IPS DF 6.9 (cell line): ENCODE measurements around the gene CBFB.

Experiments
- DNase-seq: peaks from one replicate; pipeline ENCODE4 v3.0.0-alpha.2; 2013; ENCODE audit warnings: low read depth, low spot score
- H3K27ac ChIP-seq: one replicate; pipeline ENCODE4 v1.5.1; 2013; ENCODE audit warnings: low read length, control low read depth
- H3K27me3 ChIP-seq: 2 replicates; pipeline ENCODE4 v1.6.1; 2013; ENCODE audit warnings: mild to moderate bottlenecking, low read length; ENCODE audit not compliant: control insufficient read depth, insufficient read depth
- H3K36me3 ChIP-seq: 2 replicates; pipeline ENCODE4 v1.6.1; 2013; ENCODE audit warnings: low read length; ENCODE audit not compliant: control insufficient read depth, insufficient read depth
- H3K4me1 ChIP-seq: 2 replicates; pipeline ENCODE4 v1.6.1; 2013; ENCODE audit warnings: low read length; ENCODE audit not compliant: control insufficient read depth, insufficient read depth
- H3K4me3 ChIP-seq: 2 replicates; pipeline ENCODE4 v1.5.1; 2013; ENCODE audit warnings: mild to moderate bottlenecking, low read length
- H3K9me3 ChIP-seq: 2 replicates; pipeline ENCODE4 v1.6.1; 2013; ENCODE audit warnings: low read length, inconsistent platforms; ENCODE audit not compliant: control insufficient read depth, insufficient read depth
- WGBS: extraction: QIAGEN DNeasy Blood & Tissue Kit; methylation state at CpG from one replicate; pipeline ENCODE4 v1.1.7; 2013; ENCODE audit warnings: mixed read lengths, missing lambda C conversion rate; ENCODE audit not compliant: insufficient read length, insufficient coverage; 5-methylcytosine and 5-hydroxymethylcytosine counted together

Gene CBFB

DNA sequence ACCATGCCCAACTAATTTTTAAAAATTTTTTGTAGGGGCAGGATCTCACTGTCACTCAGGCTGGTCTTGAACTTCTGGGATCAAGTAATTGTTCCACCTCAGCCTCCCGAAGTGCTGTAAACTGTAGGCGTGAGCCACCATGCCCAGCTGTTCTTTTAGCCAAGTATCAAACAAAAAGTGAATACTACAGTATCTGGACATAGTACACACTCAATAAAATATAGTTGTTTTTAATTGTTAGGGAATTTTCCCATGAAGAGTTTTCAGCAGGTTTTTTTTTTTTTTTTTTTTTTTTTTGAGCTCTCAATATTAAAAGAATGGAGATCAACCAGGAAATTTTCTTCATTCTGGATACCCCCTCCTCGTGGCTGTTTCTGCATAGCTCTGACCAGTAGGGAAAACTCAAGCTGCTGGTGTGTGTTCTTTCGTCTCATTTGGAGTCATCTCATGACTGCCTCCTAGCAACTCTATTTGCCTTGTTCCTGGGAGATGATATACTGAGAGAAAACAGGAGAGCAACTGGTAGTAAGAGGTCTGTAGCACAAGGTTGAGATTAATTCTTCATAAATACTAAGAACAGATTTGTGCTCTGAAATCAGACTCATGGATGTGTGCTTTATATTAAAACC is 64.3 kb downstream of the CBFB start:
- no peaks in the 10 kb centered on the region for H3K36me3 ChIP-seq
- no CpG with 5 or more reads among the region's 4 CpGs for WGBS
- no peak overlapping the region for H3K27ac ChIP-seq

DNA sequence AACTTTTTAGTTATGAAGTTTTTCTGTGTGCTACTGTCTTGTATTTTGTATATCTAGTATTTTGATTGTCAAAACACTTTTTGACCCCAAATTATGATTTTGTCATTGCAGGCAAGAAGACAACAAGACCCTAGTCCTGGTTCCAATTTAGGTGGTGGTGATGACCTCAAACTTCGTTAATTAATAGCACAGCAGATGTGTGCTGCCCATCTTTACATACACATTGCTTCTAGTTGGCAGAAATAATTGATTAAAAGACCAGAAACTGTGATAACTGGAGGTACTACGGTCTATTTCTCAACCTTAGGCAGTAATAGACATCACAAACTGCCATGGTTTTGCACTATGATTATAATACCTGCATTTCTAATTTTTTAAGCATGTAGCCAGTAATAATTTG is 69.7 kb downstream of the CBFB start:
- Histone ChIP-seq H3K27ac (no peak overlapping the region), H3K9me3 (no peaks in the 10 kb centered on the region), H3K27me3 (no peaks in the 10 kb centered on the region), H3K4me1 (no peaks in the 10 kb centered on the region; the same call in 1 of the 2 replicates), H3K36me3 (no peaks in the 10 kb centered on the region), H3K4me3 (no peak overlapping the region)
- WGBS: no CpG with 5 or more reads among the region's 2 CpGs
- DNase-seq: no peak

More for the DNA sequence above, 64.3 kb downstream of the CBFB start:
- Histone ChIP-seq H3K27me3 (no peaks in the 10 kb centered on the region), H3K4me1 (no peaks in the 10 kb centered on the region), H3K9me3 (no peaks in the 10 kb centered on the region), H3K4me3 (no peak overlapping the region)
- no peak for DNase-seq

DNA sequence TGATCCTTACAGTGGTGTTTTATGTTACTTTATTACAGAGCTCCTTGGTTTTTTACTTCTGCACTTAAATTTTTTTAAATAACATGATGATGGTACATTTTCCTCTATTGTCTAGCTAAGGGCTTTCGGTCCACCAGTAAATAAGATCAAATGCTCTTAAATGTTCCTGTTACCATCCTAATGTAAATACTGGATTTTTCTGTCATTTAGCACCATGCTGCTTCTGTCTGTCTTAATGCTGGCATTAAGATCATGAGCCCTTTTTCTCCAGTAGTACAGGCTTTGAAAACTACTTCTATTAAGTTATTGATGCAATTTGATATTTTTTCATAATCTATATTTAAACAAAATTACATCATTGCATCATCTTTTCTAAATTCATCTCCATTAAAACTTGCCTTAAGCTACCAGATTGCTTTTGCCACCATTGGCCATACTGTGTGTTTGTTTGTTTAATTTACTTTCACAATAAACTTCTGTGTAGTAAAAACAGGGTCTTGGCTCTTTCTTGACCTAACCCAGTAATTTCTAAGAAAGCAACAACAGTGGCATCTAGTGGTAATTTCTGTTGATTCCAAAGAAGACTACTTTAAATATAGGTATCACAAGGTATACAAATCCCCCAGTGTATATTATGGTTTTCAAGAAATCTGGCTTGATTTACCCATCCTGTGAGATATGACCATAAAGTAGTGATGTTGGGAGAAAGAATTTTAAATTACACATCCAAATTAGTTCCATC is 71.8 kb downstream of the CBFB start:
- WGBS: no CpG with 5 or more reads among the region's 1 CpG
- H3K9me3 ChIP-seq: no peaks in the 10 kb centered on the region
- DNase-seq: no peak
- no peaks in the 10 kb centered on the region for H3K27me3 ChIP-seq
- no peaks in the 10 kb centered on the region; the same call in 1 of the 2 replicates for H3K4me1 ChIP-seq
- no peak overlapping the region for H3K4me3 ChIP-seq
- H3K27ac ChIP-seq: no peak overlapping the region
- no peaks in the 10 kb centered on the region for H3K36me3 ChIP-seq

GRCh38 chr16:67101311-67102082 is 72.5 kb downstream of the CBFB start:
- Histone ChIP-seq H3K9me3 (no peaks in the 10 kb centered on the region), H3K4me1 (no peaks in the 10 kb centered on the region; the same call in 1 of the 2 replicates), H3K4me3 (no peak overlapping the region), H3K27me3 (no peaks in the 10 kb centered on the region), H3K27ac (no peak overlapping the region), H3K36me3 (no peaks in the 10 kb centered on the region)
- WGBS: 100% methylated on average over 1 of the region's 4 CpGs
- DNase-seq: no peak

DNA sequence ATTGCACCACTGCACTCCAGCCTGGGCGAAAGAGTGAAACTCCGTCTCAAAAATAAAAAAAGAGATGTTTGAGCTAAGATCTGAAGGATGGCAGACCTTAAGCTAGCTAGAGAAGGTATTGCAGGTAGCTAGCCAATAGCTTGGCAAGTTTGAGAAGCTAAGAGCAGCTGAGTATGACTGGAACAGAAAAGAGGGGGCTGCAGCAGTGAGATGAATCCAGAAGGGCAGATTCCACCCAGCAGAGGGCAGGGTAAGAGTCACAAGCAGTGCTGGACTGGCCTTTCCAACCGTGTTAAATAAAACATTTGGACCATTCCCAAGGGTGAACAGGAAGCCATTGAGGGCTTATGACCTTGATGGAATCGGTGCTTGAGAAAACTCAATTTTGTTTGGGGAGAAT is 75.1 kb downstream of the CBFB start:
- DNase-seq: peak; percentile 37
- Histone ChIP-seq H3K36me3 (no peaks in the 10 kb centered on the region), H3K4me3 (no peak overlapping the region), H3K27ac (no peak overlapping the region), H3K27me3 (no peaks in the 10 kb centered on the region), H3K9me3 (no peaks in the 10 kb centered on the region), H3K4me1 (no peaks in the 10 kb centered on the region; the same call in none of the 2 replicates)
- no CpG with 5 or more reads among the region's 4 CpGs for WGBS

DNA sequence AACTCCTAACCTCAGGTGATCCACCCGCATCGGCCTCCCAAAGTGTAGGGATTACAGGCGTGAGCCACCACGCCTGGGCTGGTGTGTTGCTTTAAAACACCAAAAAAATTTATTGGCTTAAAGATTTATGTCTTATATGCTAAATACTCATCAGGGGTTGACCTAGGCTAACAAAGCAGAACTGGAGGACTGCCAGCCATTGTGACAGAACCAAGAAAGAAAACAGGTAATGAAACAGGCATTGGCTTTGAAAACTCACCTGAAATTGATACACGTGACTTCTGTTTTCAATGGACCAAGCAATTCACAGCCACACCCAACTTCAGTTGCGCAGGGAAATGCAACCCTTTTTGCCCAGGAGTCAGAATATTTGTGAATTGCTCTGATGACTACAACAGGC is 75.9 kb downstream of the CBFB start:
- DNase-seq: no peak
- H3K36me3 ChIP-seq: no peaks in the 10 kb centered on the region
- no peaks in the 10 kb centered on the region for H3K9me3 ChIP-seq
- WGBS: no CpG with 5 or more reads among the region's 6 CpGs
- H3K27me3 ChIP-seq: no peaks in the 10 kb centered on the region
- no peak overlapping the region for H3K4me3 ChIP-seq
- H3K27ac ChIP-seq: no peak overlapping the region
- no peaks in the 10 kb centered on the region; the same call in none of the 2 replicates for H3K4me1 ChIP-seq

DNA sequence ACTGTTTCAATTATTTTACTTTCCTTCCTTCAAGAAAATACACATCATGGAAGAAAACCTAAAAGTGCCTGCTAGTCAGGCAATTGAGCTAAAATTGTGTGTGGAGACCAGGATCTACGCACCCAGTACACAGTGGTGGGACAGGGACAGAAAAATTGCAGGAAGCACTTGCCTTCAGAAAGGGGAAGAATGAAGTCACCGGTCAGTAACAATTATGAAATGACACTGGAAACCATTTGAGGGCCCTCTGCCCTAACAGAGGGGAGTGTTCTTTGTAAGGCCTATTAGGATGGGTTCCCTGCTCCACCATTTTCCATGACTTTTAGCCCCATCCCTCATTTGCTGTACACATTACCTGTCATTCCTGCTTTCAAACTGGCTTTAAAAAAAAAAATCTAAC is 76.3 kb downstream of the CBFB start:
- no peaks in the 10 kb centered on the region for H3K36me3 ChIP-seq
- no peak overlapping the region for H3K27ac ChIP-seq
- H3K4me3 ChIP-seq: no peak overlapping the region
- no peaks in the 10 kb centered on the region for H3K9me3 ChIP-seq
- H3K27me3 ChIP-seq: no peaks in the 10 kb centered on the region
- DNase-seq: no peak
- no peaks in the 10 kb centered on the region; the same call in none of the 2 replicates for H3K4me1 ChIP-seq
- no CpG with 5 or more reads among the region's 2 CpGs for WGBS

GRCh38 chr16:67105881-67106280 is 76.9 kb downstream of the CBFB start:
- no peaks in the 10 kb centered on the region for H3K9me3 ChIP-seq
- no peak overlapping the region for H3K27ac ChIP-seq
- H3K4me1 ChIP-seq: no peaks in the 10 kb centered on the region; the same call in none of the 2 replicates
- no CpG with 5 or more reads among the region's 5 CpGs for WGBS
- DNase-seq: no peak
- H3K4me3 ChIP-seq: no peak overlapping the region
- H3K36me3 ChIP-seq: no peaks in the 10 kb centered on the region
- H3K27me3 ChIP-seq: no peaks in the 10 kb centered on the region

DNA sequence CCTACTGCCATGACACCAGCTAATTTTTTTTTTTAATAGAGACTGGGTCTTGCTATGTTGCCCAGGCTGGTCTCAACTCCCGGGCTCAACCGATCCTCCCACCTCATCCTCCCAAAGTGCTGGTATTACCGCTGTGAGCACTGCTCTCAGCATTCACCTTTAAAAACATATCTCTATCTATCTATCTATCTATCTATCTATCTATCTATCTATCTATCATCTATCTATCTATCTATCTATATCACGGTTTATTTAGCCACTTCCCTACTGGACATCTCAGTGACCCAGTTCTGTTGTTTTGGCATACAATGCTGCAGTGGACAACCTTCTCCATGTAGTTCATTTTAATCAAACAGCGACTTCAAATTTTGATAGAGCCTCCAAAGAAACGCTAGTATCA is 79.5 kb downstream of the CBFB start:
- no peaks in the 10 kb centered on the region for H3K27me3 ChIP-seq
- H3K27ac ChIP-seq: no peak overlapping the region
- WGBS: 100% methylated on average over 1 of the region's 6 CpGs
- no peaks in the 10 kb centered on the region; the same call in none of the 2 replicates for H3K4me1 ChIP-seq
- no peak for DNase-seq
- no peak overlapping the region for H3K4me3 ChIP-seq
- no peaks in the 10 kb centered on the region for H3K36me3 ChIP-seq
- H3K9me3 ChIP-seq: no peaks in the 10 kb centered on the region

DNA sequence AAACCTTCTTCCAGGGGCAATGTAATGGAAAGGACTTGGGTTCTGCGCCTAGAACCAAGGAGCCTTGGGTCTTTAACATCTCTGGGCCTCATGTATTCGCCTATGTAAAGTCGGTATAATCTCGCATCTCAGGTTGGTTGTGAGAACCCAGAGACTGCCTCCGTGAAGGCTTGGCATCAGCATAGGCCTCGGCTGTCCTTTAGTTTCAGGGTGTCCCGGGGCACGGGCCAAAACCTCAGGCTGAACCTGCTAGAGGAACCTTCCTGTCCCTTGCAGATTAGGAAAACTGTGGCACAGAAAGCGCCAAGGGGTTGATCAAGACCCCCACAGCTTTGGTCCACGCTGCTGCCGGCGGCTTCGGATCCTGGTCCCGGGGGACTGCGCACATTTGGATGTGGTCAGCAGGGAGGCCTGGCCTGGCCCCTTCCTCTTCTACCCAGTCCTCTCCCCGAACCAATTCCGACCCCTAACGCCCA is 80.0 kb downstream of the CBFB start:
- H3K27me3 ChIP-seq: no peaks in the 10 kb centered on the region
- H3K4me3 ChIP-seq: peak overlapping the region; percentile 91; the same call in 1 of the 2 replicates
- H3K36me3 ChIP-seq: no peaks in the 10 kb centered on the region
- WGBS: no CpG with 5 or more reads among the region's 18 CpGs
- H3K27ac ChIP-seq: no peak overlapping the region
- H3K9me3 ChIP-seq: no peaks in the 10 kb centered on the region
- no peaks in the 10 kb centered on the region; the same call in none of the 2 replicates for H3K4me1 ChIP-seq
- DNase-seq: no peak
